Sigmoid colon (tissue), 7 donors: ENCODE results near the gene TMEM87A. TPM values are rescaled to one million over a fixed set of nuclear protein-coding genes. Genes with fewer than 3 reads are reported as not detected.

Source experiments
- DNase-seq: peaks from one replicate; pipeline ENCODE4 v3.0.0-alpha.2; 2019
- H3K27ac ChIP-seq, 4 donors: fragments of 200-600 bp; sonication (generic); one replicate each; pipeline ENCODE4 v1.5.1; 2016 to 2019; ENCODE audit warnings: mild to moderate bottlenecking in 1 of 4
- H3K27me3 ChIP-seq, 3 donors: fragments of 200-600 bp; sonication (generic); one replicate each; pipeline ENCODE4 v1.5.1; 2019; ENCODE audit warnings: mild to moderate bottlenecking in 1 of 3
- H3K36me3 ChIP-seq, 4 donors: fragments of 200-600 bp; sonication (generic); one replicate each; pipeline ENCODE4 v1.5.1; 2016 to 2019
- H3K4me1 ChIP-seq, 4 donors: fragments of 200-600 bp; sonication (generic); one replicate each; pipeline ENCODE4 v1.5.1; 2017 to 2019
- H3K4me3 ChIP-seq, 4 donors: fragments of 200-600 bp; sonication (generic); one replicate each; pipeline ENCODE4 v1.5.1; 2017 to 2019; ENCODE audit warnings: mild to moderate bottlenecking in 2 of 4, moderate library complexity in 1 of 4
- H3K9me3 ChIP-seq, 4 donors: fragments of 200-600 bp in 3 of 4; sonication (generic) in 3 of 4; one replicate each; pipeline versions ENCODE4 v1.5.1 to v1.6.1; 2013 to 2019
- EP300 ChIP-seq, 4 donors: sonication (generic); formaldehyde crosslinking; IDR thresholded peaks; one replicate each; pipeline ENCODE4 v1.6.1; 2017; ENCODE audit warnings: antibody characterized with exemption in 4 of 4
- POLR2A ChIP-seq, 2 donors: fragments of 450-650 bp; IDR thresholded peaks; one replicate each; pipeline ENCODE4 v1.6.1; 2016; ENCODE audit warnings: antibody characterized with exemption in 2 of 2, mild to moderate bottlenecking in 2 of 2, moderate library complexity in 2 of 2
- POLR2AphosphoS5 ChIP-seq, 4 donors: sonication (generic); formaldehyde crosslinking; IDR thresholded peaks; one replicate each; pipeline ENCODE4 v1.6.1; 2017; ENCODE audit warnings: antibody characterized with exemption in 4 of 4
- WGBS, 2 donors: extraction: QIAGEN DNeasy Blood & Tissue Kit; methylation state at CpG; one replicate each; pipeline ENCODE4 v1.1.7; 2013; 5-methylcytosine and 5-hydroxymethylcytosine counted together
- intact Hi-C: fragments of 100-400 bp; cut with DNase I; formaldehyde crosslinking; loops from one replicate; pipeline ENCODE4 v1.15.1; 2023
- polyA plus RNA-seq, 3 donors: library from polyadenylated mRNA; stranded (reverse); fragments of 200-250 nt; gene quantifications; one replicate each; pipeline ENCODE4 v1.2.3, GENCODE V29; 2013
- total RNA-seq, 4 donors: library from RNA; depleted of rRNA; stranded (reverse); fragments of >200 nt; gene quantifications; one replicate each; pipeline ENCODE4 v1.1.0, GENCODE V29; 2016
- TF ChIP-seq, protein P1 (sequence below), 4 experiments: fragments of 450-650 bp in 3 of 4; fragments of 200-600 bp in 1 of 4; IDR thresholded peaks; one replicate each; pipeline ENCODE4 v1.5.1; 2016 to 2019; ENCODE audit warnings: antibody characterized with exemption in 4 of 4, mild to moderate bottlenecking in 3 of 4, moderate library complexity in 2 of 4
- donor health status: healthy with polysubstance abuse.
- donor health status: Bipolar disorder and iron deficiency.
- donor health status: healthy.

Gene TMEM87A
- total and polyA plus RNA-seq, 7 donors, result 9.6 to 45.3 (median 41.0) TPM

DNA sequence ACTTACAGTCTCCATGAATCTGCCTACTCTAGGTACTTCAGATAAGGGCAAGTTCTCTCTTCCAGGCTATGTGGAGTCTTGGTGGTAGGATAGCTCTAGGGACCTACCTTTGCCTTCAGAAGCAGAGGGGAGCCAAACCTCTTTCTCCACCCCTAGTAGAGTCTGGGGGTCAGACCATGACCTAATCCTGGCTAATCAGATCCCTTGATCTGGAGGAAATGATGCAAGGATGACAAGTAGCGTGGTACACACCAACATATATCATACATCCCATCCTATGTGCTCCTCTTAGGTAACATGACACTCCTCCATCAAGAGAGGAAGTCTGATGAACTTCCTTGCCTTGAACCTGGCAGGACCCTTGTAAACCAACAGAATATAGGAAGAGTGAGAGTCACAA, 101.4 kb downstream of the TMEM87A start:
- Histone ChIP-seq H3K27me3 (no peaks in the 10 kb centered on the region), H3K27ac (no peak overlapping the region), H3K4me1 (no peaks in the 10 kb centered on the region), H3K9me3 (no peaks in the 10 kb centered on the region), H3K4me3 (no peak overlapping the region), H3K36me3 (peaks cover 35 to 99% (median 68%) of the 10 kb centered on the region in 4 donors)
- intact Hi-C loops, result no loop called here
- TF ChIP-seq, protein P1, sequence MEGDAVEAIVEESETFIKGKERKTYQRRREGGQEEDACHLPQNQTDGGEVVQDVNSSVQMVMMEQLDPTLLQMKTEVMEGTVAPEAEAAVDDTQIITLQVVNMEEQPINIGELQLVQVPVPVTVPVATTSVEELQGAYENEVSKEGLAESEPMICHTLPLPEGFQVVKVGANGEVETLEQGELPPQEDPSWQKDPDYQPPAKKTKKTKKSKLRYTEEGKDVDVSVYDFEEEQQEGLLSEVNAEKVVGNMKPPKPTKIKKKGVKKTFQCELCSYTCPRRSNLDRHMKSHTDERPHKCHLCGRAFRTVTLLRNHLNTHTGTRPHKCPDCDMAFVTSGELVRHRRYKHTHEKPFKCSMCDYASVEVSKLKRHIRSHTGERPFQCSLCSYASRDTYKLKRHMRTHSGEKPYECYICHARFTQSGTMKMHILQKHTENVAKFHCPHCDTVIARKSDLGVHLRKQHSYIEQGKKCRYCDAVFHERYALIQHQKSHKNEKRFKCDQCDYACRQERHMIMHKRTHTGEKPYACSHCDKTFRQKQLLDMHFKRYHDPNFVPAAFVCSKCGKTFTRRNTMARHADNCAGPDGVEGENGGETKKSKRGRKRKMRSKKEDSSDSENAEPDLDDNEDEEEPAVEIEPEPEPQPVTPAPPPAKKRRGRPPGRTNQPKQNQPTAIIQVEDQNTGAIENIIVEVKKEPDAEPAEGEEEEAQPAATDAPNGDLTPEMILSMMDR (IDR thresholded peaks at IDR 0.05), result no peak
- TF ChIP-seq EP300 (IDR thresholded peaks at IDR 0.05), result no peak
- no peak for TF ChIP-seq POLR2A (IDR thresholded peaks at IDR 0.05)
- TF ChIP-seq POLR2AphosphoS5 (IDR thresholded peaks at IDR 0.05), result no peak
- 100% methylated on average over 1 of the region's 1 CpG for WGBS, 2 donors
- no peak for DNase-seq

DNA sequence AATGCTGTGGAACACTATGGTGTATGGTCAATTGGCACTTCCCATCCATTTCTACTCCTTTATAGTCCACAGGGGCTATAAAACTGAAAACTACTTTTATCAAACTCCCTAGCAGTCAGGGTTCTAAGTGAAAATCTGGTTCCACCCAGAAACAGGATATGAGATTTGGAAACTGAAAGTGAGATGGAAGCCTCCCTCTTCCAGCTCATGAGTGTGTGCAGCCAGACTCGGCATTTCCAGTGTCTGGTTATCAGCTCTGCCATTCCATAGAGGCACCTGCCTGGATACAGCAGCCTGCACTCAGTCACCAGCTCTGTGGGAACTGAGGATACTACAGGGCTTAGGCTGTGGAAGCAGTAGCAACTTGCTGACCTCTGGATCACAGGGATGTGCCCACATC, 102.1 kb downstream of the TMEM87A start:
- Histone ChIP-seq H3K36me3 (peaks cover 42 to 99% (median 71%) of the 10 kb centered on the region in 4 donors), H3K27ac (no peak overlapping the region), H3K27me3 (no peaks in the 10 kb centered on the region), H3K9me3 (no peaks in the 10 kb centered on the region), H3K4me1 (no peaks in the 10 kb centered on the region), H3K4me3 (no peak overlapping the region)
- intact Hi-C loops, result no loop called here
- no peak for DNase-seq
- WGBS, 2 donors, result 42 to 44% methylated on average over 1 of the region's 1 CpG
- TF ChIP-seq POLR2AphosphoS5 (IDR thresholded peaks at IDR 0.05) (no peak), EP300 (IDR thresholded peaks at IDR 0.05) (no peak), POLR2A (IDR thresholded peaks at IDR 0.05) (no peak)
- TF ChIP-seq, protein P1 (IDR thresholded peaks at IDR 0.05), result no peak

DNA sequence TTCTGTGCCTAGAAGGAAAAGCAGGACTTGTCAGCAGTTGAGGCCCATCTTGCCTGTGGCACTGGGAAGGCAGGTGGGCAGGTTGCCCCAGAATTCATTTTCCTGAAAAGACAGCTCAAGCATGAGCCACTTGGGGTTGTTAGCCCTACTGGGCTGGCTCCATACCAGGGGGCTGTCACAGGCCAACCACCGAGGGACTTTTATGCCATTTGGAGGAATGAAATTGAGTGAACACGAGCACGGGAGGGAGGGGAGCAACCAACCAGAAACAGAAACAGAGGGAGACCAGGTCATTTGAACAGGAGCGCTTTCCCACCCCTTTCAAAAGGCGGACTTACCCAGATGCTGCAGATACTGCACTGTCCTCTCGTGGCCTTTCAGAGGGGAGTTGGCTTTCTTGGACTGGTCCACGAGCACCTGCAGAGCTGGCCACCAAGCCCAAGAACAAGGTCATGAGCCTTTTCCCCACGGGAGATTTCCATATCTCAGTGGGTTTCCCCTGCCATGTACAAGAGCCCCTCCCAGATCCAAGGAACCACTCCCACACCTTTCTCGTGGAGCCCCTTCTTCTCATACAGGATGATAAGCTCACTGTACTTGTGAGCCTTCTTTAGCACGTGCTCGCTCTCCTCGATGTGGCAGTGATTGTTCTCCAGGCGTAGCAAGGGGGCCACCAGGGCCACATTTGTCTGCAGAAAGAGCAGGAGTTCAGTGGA, 106.8 kb downstream of the TMEM87A start:
- TF ChIP-seq POLR2A (IDR thresholded peaks at IDR 0.05), result no peak
- TF ChIP-seq, protein P1 (IDR thresholded peaks at IDR 0.05), result no peak
- H3K9me3 ChIP-seq, result no peaks in the 10 kb centered on the region
- no peaks in the 10 kb centered on the region for H3K27me3 ChIP-seq
- 96 to 97% methylated on average over 13 of the region's 13 CpGs for WGBS, 2 donors
- no peaks in the 10 kb centered on the region for H3K4me1 ChIP-seq
- no peak overlapping the region for H3K27ac ChIP-seq
- intact Hi-C loops, result no loop called here
- H3K36me3 ChIP-seq, result peaks cover 61 to 99% (median 76%) of the 10 kb centered on the region in 4 donors
- DNase-seq, result no peak
- H3K4me3 ChIP-seq, result no peak overlapping the region

DNA sequence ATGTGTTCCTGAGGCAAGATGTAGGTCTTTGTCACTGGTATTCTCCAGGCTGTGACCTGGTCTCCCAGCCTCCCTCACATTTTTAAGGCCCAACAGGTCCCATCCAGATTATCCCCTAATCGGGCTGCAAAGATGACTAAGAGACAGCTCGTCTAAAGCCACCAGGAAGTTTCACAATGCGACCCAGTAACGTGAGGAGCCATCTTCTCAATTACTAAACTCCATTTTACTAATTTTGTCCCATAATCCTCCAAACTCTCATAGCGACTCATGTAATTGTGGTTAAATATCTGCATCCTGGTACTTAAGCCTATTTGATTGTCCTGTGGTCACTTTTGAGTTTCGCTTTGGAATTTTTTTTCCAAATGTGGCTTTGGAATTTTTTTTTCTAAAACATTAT, 108.1 kb downstream of the TMEM87A start:
- H3K4me3 ChIP-seq, result no peak overlapping the region
- peaks cover 66 to 100% (median 83%) of the 10 kb centered on the region in 4 donors for H3K36me3 ChIP-seq
- no peaks in the 10 kb centered on the region for H3K4me1 ChIP-seq
- intact Hi-C loops, result no loop called here
- H3K27ac ChIP-seq, result no peak overlapping the region
- WGBS, 2 donors, result 92% methylated on average over 6 of the region's 6 CpGs
- DNase-seq, result no peak
- H3K27me3 ChIP-seq, result no peaks in the 10 kb centered on the region
- TF ChIP-seq, protein P1 (IDR thresholded peaks at IDR 0.05), result no peak
- no peak for TF ChIP-seq EP300 (IDR thresholded peaks at IDR 0.05)
- TF ChIP-seq POLR2AphosphoS5 (IDR thresholded peaks at IDR 0.05), result no peak
- no peak for TF ChIP-seq POLR2A (IDR thresholded peaks at IDR 0.05)
- H3K9me3 ChIP-seq, result no peaks in the 10 kb centered on the region
